Astrocyte of the spinal cord (primary cell): ENCODE data around the gene GTF3C2.

Experiments
- DNase-seq: peaks from one replicate; pipeline ENCODE4 v3.0.0; 2011; ENCODE audit warnings: low read depth, low spot score
- H3K4me3 ChIP-seq: 2 replicates; pipeline ENCODE4 v1.5.1; 2011; ENCODE audit warnings: low read depth, mild to moderate bottlenecking, low read length, moderate library complexity
- CTCF ChIP-seq: IDR thresholded peaks from 2 replicates; pipeline ENCODE4 v1.5.1; 2012; ENCODE audit warnings: low read depth, mild to moderate bottlenecking, low read length, inconsistent platforms
- in situ Hi-C: cut with HindIII; loops from 2 replicates; pipeline ENCODE4 v1.10.0; 2017; ENCODE audit warnings: low sequenced_read_pairs

Gene GTF3C2

DNA sequence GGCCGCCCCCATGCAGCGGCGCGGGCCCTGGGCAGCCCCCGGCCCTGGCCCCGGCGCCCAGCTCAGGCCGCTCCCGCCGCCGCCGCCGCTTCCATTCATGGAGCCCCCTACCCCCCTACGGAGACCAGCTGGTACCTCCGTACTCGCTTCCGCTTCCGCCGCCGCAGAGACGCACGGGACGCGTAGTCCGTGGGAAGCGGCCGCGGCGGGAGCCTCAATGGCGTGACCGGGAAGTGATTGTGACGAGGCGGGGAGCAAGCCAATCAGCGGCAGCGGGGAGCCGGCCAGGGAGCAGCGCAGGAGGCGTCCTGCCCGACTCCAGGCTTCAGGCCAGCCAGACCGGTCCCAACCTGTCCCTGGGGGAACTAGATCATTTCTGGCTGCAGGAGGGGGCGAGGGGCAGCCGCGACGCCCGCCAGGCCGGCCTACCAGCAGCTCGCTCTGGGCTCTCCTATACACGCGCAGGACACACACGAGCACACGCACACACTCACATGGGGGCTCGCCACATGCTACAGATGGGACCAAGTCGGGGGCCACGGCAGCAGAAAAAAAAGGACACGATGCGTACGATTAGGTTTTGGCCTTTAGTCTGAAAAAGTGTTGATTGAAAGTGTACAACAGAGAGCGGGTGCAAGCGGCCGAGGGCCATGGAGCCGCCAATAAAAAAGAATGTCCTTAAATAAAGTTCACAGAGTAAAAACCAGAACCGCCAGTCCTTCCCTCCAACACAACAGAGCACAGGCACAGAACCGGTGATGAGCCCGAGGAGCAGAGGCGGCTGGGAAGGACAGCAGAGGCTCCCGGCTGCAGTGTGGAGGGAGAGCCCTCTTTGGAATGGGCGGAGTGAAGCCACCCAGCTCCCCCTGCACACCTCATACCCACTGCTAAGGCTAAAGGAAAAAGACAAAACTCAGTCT is 24.3 kb upstream of the GTF3C2 start, which contains the start of gene ZNF513:
ZNF513 (minus strand) TSS at position 109 of the 920 bp plus-strand sequence. CDS start 208 bp downstream, outside the sequence.
- H3K4me3 ChIP-seq = peak within 1 kb of the TSS; percentile 86
- DNase-seq = peak; percentile 96
- no peak for TF ChIP-seq CTCF
- in situ Hi-C loops = no loop called here

DNA sequence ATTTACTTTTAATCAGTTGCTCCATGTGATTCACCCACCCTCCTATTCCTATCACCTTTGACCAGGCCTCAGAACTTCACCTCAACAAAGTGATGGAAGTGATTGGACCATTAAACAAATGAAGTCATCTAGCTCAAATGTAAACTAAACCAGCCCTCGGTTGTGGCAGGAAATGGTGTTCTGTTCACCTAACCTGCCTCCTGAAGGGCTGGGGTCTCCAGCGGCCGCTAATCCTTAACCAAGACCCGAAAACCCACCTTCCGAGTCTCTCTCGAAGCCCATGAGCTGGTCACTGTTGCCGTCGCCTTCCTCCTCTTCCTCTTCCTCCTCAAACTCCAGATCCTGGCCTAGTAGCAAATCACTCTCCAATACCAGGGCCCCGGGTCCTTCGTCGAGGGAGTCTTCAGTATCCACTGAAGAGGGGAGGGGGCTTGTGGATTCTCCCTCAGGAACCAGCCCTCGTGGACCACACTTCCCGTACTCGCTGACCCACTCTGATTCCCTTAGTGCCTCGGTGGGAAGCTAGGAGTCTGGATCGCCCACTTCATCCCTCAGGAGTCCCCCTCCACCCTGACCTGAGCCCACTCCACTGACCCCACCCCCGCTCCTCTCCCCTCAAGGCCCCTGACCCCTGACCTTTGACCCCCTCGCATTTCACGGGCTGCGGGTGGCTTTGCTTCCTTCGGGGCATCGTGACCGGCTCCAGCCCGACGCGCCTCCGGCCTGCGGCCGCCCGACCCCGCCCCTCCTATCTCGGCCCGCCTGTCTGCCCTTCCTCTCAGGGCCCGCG is 23.5 kb upstream of the GTF3C2 start:
- peak; percentile 17 for DNase-seq
- TF ChIP-seq CTCF = no peak
- in situ Hi-C loops = no loop called here
- peak overlapping the region; percentile 86 for H3K4me3 ChIP-seq

- H3K4me3 ChIP-seq = peak overlapping the region; percentile 86
- DNase-seq = peak; percentile 22
- in situ Hi-C loops = no loop called here
- TF ChIP-seq CTCF = no peak
These were observed 22.8 kb upstream of the GTF3C2 start for GRCh38 chr2:27379383-27379835.

DNA sequence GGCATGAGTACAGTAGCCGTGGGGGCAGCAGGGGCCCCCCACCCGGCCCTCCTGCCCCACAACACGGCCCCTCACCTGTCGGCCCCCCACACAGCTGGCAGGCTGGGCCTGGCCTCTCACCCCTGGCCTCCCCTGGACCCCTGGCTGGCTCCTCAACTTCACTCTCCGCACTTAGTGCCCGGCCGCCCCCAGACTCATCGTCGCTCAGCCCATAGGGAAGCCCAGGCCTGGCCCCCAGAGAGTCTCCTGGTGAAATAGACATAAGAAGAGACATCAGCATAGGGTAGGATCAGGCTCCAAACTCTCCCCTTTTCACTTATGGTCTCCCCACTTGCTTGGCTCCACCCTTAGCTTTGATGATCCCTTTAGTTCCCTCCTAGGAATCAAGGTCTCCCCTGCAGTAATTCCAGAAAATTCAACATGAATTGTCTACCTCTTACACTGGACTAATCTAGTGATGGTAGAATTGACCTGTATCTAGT is 22.3 kb upstream of the GTF3C2 start:
- no peak overlapping the region for H3K4me3 ChIP-seq
- TF ChIP-seq CTCF = no peak
- DNase-seq = no peak
- in situ Hi-C loops = no loop called here

- peak; percentile 21 for TF ChIP-seq CTCF
- no peak for DNase-seq
- H3K4me3 ChIP-seq = no peak overlapping the region
- in situ Hi-C loops = no loop called here
These were observed 21.7 kb upstream of the GTF3C2 start for GRCh38 chr2:27378096-27378808.

GRCh38 chr2:27377618-27378095 is 21.1 kb upstream of the GTF3C2 start:
- no peak overlapping the region for H3K4me3 ChIP-seq
- no peak for TF ChIP-seq CTCF
- no peak for DNase-seq
- in situ Hi-C loops = no loop called here
